Raji (cell line): ENCODE data around the gene VWC2.

Source experiments
- POLR2A ChIP-seq: IDR thresholded peaks from 2 replicates; pipeline ENCODE4 v1.6.1; 2011; ENCODE audit warnings: low read depth, low read length, control low read depth; ENCODE audit not compliant: insufficient read depth

The VWC2 gene

GRCh38 chr7:49775065-49775948 lies 1.9 kb downstream of the VWC2 start:
- no peak for TF ChIP-seq POLR2A

- TF ChIP-seq POLR2A = no peak
Measured at GRCh38 chr7:49775949-49776443, 2.6 kb downstream of the VWC2 start.

- no peak for TF ChIP-seq POLR2A
Measured at GRCh38 chr7:49776994-49777393, 3.6 kb downstream of the VWC2 start.

GRCh38 chr7:49778731-49779270 lies 5.4 kb downstream of the VWC2 start:
- no peak for TF ChIP-seq POLR2A

GRCh38 chr7:49780953-49781352 lies 7.5 kb downstream of the VWC2 start:
- no peak for TF ChIP-seq POLR2A

- TF ChIP-seq POLR2A = no peak
Measured at GRCh38 chr7:49781996-49782395, 8.6 kb downstream of the VWC2 start.

GRCh38 chr7:49783446-49783845 lies 10.0 kb downstream of the VWC2 start:
- no peak for TF ChIP-seq POLR2A

GRCh38 chr7:49787980-49788379 lies 14.5 kb downstream of the VWC2 start:
- no peak for TF ChIP-seq POLR2A

GRCh38 chr7:49788455-49789059 lies 15.1 kb downstream of the VWC2 start:
- no peak for TF ChIP-seq POLR2A

- no peak for TF ChIP-seq POLR2A
Measured at GRCh38 chr7:49789736-49790135, 16.3 kb downstream of the VWC2 start.

GRCh38 chr7:49790209-49790608 lies 16.8 kb downstream of the VWC2 start:
- TF ChIP-seq POLR2A = no peak

- TF ChIP-seq POLR2A = no peak
Measured at GRCh38 chr7:49791088-49791741, 17.8 kb downstream of the VWC2 start.

- no peak for TF ChIP-seq POLR2A
Measured at GRCh38 chr7:49797987-49798660, 24.7 kb downstream of the VWC2 start.

GRCh38 chr7:49800031-49800430 lies 26.6 kb downstream of the VWC2 start:
- TF ChIP-seq POLR2A = no peak

- TF ChIP-seq POLR2A = no peak
Measured at GRCh38 chr7:49802600-49802999, 29.2 kb downstream of the VWC2 start.
